GM12891 (cell line): ENCODE measurements around the gene ART3.
"Not testable (repeated sequence)": the region's sequence is repeated elsewhere in the genome, so short reads cannot be mapped to it uniquely, and the experiment has no call there.

Source experiments
- POLR2A ChIP-seq: IDR thresholded peaks from 2 replicates; pipeline ENCODE4 v1.6.1; 2011; ENCODE audit warnings: low read depth, low read length, control low read depth
- POLR2AphosphoS5 ChIP-seq: IDR thresholded peaks from 2 replicates; pipeline ENCODE4 v1.6.1; 2011; ENCODE audit warnings: low read depth, low read length, control low read depth
- SPI1 ChIP-seq: IDR thresholded peaks from 2 replicates; pipeline ENCODE4 v1.6.1; 2011; ENCODE audit warnings: low read depth, low read length, control low read depth
- TAF1 ChIP-seq: IDR thresholded peaks from 2 replicates; pipeline ENCODE4 v1.6.1; 2011; ENCODE audit warnings: low read depth, low read length, control low read depth

- TF ChIP-seq POLR2AphosphoS5, POLR2A, TAF1, SPI1: not testable (repeated sequence)
These were observed 29.8 kb upstream of the ART3 start for GRCh38 chr4:76044686-76045085.
